Cerebellar cortex (tissue), 1 donor: ENCODE measurements around the gene KRT16.
"Not testable (repeated sequence)": the region's sequence is repeated elsewhere in the genome, so short reads cannot be mapped to it uniquely, and the experiment has no call there.

ENCODE experiments used
- DNase-seq: peaks from one replicate; pipeline ENCODE4 v3.0.0-alpha.2; 2015; ENCODE audit warnings: low spot score

KRT16 gene

DNA sequence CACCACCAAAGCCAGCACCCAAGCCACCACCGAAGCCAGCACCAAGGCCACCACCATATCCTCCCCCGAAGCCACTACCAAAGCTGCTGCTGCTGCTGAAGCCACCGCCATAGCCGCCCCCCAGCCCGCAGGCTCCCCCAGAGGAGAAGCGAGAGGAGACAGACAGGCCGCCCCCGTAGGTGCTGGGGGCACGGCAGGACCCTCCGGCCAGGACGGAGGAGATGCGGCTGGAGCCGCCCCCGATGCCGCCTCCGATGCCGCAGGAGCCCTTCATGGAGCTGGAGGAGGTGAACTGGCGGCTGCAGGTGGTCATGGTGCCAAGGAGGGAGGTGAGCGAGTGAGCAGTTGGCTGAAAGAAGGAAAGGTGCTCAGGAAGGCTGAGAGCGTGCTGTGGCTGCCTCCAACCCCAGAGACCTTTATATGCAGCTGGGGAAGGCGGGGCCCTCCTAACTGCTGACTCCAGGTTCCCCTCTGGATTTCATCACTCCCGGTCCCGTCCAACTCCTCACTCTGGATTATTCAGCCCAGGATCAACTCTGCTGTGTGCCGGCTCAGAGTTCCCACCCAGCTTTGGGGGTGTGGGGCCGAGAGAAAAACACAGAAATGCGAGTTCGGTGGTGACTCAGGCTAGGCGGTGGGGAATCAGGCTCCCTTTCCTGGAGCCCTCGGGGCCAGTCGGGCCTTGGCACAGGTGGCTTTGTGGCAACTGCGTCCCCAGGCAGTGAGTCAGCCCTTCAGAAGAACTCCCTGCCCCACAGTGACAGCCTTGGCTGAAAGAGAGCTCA lies at the start of gene KRT16:
Gene KRT16 (minus strand): TSS at position 392 of the 785 bp plus-strand sequence. CDS start 79 bp downstream, at position 313.
- DNase-seq = not testable (repeated sequence)

DNA sequence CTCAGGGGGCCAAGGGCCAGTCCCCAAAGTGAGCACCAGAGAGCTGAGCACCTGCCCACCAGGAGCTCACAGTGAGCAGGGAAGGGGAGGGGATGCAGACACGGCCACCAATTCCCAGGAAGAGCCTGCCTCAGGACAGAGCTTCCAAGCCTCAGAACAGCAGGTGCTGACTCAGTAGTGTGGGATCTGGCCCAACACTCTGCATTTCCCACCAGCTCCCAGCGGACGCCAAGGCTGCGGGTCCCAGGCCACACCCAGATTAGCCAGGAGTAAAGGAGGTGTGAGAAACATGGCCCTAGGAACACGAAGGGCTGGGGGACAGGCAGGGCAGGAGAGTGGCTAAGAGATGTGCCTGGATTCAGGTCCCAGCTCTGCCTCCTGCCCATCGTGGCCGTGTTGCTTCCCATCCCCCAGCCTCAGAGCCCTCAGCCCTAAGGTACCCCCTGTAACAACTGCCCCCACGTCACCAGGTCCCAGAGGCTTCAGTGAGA lies 47.7 kb upstream of the KRT16 start:
- no peak for DNase-seq

DNA sequence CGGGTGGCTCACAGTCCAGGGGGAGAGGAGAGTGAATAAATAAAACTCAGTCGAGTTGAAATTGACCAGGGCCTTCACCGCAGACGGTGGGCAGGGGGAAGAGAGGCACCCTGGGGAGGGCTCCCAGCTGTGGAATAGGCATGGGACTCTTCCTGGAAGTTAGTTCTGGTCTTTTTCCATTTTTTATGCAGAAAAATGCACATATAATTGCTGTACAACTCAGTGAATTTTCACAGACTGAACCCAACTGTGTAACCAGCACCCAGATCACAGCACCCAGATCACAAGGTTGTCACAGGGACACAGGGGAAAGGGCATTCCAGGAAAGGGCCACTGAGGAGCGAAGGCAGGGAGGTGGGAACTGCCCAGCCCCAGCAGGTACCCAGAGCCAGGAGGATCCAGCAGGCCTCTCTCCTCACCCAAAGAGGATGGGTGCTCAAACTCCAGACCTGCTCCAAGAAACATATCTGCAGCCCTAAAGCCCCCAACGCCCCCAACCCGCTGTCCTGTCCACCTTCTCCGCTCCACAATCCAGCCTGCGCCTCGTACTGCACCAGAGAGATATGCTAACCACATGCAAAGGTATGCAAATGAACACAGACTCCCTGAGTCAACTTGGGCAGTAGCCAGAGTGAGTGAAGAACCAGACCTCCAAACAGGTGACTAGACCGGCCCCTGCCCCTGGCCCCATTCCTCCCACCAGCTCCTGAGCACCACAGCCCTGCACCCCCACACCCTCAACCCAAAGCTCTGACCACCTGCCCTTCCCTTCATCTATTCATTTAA lies 47.1 kb upstream of the KRT16 start:
- DNase-seq = no peak

DNA sequence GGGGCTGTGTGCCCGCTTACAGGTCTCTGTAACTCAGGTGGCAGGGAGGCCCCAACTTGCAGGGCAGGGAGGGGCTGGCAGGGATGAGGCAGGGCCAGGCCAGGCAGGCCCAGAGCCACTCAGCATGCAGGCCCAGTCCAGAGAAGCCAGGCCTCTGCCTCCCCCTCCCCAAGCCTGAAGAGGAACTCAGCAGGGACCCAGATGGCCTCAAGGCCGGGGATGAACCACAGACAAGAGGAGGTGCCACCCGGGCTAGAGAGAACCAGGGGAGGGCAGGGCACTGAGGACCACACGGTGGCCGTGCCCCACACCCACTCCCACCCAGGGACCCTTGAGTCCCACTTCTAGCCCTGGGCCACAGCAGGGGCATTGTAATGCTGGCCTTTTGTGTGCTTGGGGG lies 46.3 kb upstream of the KRT16 start:
- DNase-seq = no peak

DNA sequence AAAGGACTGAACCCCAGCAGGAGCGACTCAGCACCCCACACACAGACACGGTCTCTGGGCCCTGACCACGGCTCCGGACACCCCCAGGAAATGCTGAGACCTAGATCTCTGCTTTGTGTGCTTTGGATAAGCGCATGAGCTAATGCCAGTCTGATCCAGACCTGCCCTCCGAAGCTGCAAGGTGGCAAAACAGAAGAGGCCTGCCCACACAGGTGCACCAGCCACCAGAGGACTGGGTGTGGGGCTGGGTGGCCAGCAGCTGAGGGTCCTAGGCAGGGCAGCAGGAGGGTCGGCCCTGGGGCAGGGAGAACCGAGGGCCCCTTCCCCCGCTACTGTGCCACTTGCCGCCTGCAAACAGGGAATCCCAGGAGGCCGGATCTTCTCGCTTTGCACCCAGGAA lies 45.4 kb upstream of the KRT16 start:
- DNase-seq = no peak

DNA sequence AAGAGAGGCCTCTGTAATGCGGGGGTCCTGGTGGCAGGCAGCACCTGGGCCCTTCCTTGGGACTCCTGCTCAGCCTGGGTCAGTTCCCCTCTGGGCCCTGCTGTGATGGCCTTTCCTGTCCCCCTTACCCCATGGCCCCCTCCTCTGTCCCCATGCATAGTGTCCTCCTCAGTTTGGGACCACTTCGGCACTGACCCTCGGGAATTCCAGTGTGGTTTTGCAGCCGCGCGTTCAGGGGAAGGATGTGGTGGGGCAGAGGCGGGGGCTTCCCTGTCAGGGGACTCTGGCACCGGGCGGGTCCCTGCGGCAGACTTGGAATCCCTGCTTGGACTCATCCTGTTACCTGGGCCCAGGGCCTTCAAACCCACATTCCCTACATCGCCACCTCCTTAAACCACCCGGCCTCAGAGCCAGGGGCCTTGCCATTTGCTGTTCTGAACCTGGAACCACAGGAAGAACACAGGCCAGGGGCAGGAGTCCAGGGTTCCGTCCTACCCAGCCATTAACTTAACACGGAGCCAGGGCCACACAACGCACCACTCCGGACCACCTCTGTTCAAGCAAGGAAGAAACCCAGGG lies 44.7 kb upstream of the KRT16 start:
- DNase-seq = no peak

DNA sequence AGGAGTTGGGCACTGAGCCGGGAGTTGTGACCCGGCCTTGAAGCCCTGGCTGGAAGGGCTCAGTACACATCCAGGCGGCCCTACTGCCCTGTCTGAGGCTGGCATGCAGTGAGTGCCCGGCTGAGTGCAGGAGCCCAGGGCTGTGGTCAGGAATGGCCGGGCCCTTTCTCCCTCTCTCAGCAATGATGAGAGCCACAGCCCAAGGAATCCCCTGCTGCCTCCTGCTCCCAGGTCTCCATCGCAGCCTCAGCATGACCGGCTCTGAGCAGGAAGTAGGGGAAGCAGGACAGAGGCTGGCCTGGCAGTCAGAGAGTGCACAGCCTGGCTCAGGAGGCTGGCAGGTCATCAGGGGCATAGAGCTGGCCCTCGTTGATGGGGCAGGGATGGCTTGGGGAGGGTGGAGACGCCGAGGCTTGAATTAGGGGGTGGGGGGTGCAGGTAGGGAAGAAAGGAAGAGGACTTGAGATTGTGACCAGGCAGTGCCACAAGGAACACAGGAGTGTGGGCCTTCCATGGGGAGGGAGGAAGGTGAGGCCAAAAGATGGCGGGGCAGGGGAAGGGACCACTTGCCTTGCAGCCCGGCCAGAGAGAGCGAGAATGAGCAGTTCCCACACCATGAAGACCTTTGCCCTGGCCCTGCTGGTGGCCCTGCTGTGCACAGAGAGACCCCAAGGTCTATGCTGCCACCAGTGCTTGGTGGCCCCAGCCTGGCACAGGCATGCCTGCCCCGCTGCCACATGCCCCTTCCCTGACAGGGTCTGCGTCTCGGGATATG lies 43.9 kb upstream of the KRT16 start:
- no peak for DNase-seq

DNA sequence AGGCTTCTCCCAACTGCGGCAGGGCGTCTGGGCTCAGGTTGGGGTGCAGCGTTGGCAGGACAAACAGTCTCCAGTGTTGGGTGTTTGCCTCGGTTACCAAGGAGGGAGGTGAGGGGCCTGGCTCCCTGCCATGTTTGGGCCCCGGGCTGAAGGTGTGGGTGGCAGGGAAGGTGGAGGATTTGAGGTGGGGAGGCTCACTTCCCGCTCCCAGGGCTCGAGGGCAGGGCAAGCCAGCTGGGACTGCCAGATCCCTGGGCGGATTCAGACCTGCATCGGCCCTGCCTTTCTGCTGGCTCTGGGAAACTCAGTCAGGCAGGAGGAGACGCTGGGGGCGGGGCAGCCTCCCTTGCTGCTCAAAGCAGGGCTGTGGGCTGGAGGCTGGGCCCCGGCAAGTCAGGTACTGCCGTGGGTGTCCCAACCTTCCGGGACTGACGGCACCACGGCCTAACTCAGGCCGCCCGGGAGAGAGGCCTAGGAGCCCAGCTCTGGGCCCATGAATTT lies 43.1 kb upstream of the KRT16 start:
- DNase-seq = no peak

DNA sequence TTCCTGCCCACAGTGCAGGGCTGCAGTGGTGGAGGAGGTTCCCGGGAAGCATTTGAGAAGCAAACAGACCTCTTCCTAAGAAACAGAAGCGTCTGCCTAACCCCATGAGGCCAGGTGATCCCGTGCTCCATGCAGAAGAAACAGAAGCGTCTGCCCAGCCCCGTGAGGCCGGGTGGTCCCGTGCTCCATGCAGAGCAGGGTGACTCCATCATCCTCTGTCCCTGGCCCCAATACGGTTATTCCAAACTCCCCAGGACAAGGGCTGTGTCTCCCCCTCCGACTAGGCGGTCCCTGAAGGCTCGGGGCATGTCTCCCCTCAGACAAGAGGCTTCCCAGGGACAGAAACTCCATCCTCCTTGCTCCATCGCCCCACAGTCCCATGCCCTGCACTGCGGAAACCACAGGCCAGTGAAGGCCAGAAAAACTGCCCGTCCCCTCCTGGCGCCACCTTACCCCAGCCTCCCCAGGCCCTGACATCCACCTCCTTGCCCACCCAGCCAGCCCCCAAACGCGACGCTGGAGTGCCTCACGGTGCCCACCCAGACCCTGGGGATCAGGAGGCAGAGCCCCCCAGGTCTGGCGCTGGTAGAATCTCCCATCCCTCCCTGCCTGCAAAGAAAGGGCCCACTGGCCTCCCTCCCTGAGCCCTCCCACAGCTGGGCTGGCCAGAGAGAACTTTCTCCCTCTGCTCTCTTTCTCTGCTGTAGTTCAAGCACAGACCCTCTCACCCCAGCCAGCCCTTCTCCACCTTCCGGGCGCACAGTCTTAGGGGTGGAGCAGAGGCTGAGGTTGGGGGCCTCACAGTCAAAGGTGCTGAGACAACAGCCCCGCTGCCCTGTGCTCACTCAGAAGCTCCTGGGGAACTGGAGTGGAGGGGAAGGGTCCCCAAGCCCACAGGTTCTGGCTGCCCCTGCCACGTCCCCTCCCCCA lies 42.4 kb upstream of the KRT16 start:
- DNase-seq = no peak

DNA sequence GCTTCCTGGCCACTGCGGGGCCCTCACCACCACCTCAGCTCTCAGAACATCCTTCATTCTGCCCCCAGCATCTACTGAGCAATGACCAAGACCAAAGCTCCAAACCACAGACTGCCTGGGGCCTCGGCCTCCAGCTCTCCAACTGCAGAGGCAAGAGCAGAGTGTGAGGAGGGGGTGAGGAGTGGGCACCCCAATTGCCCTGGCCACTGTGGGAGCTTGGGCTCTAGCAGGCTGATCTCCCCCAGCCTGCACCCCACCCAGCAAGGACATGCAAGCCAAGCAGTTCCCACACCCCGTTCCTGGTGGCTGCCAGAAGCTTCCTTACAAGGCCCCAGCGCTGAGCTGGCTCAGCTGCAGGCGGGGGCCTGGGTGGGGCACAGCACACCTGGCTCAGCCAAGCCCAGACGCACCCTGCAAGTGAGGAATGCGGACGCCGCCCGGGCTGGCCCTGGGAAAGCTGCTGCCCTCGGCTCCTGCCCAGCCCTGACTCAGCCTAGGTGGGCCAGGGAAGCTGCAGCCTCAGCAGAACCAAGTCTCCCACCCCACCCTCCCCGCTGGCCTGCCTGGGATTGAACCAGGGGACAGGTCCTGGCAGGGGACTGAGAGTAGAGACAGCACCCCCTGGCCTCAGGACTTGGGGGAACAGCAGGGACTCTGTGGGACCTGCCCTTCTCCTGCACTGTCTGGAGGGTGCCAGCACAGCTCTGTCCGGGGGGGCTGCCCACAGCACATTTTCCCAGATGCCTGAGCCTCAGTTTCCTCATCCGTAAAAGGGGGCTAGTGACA lies 41.5 kb upstream of the KRT16 start:
- no peak for DNase-seq

DNA sequence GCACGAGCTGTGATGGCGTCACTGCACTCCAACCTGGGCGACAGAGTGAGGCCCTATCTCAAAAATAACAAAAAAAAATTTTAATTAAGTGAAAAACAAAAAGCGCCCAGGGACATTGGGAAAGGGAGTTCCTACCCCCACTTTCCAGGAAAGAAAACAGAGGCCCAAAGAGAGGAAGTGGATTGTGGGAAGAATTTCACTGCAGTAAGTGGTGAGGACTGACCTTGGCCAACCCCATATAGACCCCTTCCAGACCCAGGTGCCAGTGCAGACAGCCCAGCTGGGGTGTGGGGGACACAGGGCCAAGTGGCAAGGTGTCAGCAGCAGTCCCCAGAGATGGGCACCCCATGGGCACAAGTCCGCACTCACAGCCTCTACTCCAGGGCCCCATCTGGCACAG lies 40.9 kb upstream of the KRT16 start:
- no peak for DNase-seq

DNA sequence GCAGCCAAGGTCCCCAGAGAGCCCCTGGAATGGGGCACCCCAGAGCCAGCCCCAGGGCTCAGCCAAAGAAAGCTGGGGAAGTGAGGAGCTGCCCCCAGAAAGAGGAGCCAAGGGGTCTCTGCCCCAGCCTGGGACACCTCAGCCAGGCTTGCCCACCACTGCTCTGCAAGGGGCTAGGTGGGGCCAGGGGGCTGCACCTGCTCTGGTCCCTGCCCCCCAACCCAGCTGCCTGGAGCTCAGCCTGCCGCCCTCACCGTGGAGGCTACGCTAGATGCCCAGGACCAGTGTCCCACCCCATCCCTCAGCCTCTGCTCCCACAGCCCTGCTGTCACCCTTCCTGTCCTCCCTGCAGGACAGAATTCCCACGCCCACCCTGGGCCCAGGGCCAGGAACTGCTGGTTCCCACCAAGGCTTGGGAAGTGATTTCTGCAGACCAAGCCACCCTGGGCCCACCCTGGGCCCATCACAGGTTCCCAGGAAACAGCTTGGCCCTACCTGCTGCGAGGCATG lies 39.9 kb upstream of the KRT16 start:
- DNase-seq = no peak

DNA sequence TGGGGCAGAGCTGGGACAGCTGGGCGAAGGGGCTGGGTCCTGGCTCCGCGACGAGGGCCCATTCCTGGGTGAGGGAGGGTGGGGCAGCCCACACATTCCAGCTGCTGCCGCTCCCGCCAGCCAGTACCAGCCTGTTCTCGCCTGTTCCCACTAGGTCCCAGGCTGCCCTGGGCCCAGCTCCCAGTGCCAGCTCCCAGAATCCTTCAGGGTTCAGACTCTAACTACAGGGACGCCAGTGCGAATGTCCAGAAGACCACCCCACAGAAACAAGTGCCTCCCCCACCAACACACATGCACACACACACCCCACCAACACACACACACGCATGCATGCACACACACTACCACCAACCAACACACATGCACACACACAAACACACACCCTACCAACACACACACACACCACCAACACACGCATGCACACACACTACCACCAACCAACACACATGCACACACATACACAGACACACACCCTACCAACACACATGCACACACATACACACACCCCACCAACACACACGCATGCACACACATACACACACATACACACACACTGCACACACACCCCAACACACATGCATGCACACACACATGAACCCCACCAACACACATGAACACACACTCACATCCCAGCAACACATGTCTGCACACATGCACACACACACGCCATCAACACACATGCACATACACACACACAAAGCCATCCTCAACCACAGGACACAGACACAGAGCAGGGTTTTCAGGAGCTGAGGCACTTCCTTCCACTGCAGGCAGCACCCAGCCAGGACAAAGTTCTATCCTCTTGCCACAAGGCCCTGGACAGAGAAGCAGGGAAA lies 39.3 kb upstream of the KRT16 start:
- DNase-seq = no peak

DNA sequence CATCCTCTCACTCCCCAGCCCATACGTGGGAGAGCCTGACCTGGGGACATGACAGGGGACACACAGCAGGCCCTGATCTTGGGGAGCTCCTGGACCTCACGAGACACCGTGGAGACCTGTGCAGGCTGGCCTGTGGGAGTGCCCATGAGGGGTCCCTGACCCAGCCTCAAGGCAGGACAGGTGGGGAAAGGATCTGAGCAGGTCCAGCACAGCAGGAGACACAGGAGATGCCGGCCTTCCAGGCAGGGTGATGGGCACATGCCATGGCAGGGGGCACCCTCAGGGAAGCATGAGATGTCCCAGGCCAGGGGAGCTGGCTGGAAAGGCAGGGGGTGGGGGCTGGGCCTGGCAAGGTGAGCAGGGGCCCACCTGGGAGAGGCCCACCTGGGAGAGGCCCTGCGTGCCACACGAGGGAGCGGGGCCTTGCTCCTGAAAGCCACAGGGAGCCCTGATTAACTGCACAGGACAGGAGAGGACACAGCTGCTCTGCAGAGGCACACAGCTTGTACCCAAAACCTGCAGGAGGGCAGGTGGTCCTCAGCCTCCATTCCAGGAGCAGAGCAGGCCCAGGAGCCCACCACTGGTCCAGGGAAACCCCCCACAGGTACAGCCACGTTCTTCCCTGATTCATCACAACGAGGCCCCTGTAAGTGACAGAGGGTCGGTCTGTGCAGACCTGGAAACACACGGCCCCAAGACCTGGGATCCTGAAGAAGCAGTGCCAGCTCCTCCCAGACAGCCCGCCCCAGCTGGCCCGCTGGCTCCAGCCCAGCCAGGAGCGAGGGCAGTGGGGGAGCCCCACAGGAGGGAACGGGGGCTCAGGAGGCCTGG lies 38.4 kb upstream of the KRT16 start:
- DNase-seq = no peak

DNA sequence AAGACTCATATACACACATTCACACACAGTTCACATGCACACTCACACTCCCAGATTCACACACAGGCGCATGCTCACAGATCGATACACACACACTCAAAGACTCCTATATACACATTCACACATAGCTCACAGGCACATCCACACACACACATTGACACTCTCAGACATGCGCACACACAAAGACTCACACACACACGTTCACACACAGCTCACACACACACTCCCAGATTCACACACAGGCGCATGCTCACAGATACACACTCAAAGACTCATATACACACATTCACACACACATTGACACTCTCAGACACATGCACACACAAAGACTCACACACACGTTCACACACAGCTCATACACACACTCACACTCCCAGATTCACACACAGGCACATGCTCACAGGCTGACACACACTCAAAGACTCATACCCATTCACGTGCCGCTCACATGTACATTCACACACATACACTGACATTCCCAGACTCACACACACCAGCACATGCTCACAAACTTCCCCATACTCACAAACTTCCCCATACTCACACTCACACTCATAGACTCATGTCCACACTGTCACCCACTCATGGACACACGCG lies 37.5 kb upstream of the KRT16 start:
- DNase-seq = no peak

DNA sequence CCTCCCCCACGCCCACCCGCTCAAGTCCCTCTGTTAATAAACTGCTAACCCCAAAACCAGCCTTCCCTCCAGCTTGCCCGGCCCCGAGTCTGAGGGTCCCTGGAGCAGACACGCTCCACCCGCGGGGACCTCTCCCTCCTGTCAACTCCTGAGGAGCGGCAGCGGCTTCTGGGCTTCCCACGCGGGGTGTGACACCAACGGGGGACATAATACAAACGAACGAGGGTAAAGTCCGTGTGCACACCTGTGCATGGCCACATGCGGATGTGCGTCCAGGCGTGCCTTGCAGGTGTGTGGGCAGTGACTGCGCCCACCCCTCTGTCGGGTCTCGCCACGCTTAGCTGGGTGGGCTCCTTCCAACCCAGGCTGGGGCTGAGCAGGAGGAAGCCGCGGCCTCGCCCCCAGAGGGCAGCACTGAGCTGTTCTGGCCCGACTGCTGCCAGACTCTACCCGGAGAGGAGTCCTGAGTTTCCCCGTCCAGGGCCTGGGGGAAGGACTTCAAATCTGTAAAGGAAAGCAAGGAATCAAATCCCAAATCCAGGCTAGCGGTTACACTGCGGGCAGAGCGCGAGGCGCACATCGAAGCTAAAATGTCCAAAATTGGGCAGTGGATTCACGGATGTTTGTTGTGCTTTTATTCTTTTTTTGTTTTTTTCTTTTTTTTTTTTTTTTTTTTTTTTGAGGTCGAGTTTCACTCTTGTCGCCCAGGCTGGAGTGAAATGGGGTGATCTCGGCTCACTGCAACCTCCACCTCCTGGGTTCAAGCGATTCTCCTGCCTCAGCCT lies 36.0 kb upstream of the KRT16 start:
- peak; percentile 84 for DNase-seq

DNA sequence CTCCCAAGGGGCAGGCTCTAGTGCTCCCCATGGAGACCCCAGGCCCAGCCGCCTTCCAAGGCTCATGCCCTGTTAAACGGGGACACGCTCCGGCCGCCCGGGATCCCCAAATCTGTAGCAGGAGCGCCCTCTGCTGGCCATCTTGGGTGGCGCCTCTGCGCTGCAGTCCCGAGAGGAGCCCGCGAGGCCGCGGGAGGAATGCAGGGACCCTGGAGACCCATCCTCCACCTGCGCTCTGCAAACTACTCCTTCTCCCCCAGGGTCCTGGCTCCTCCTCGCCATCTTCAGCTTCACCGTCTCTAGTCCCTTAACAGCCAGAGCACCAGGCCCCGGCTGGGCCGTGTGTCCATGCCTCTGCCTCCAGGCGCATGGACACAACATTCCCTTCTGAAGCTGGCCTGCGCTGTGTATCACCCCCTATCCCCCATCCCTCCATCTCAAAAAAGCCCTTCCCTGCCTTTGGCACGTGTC lies 35.4 kb upstream of the KRT16 start:
- DNase-seq = peak; percentile 83
